Tibial nerve (tissue), 3 donors: Measurements from ENCODE around the gene AKT3.

Source experiments
- POLR2A ChIP-seq, 2 donors: fragments of 450-650 bp; IDR thresholded peaks; one replicate each; pipeline ENCODE4 v1.6.1; 2017; ENCODE audit warnings: antibody characterized with exemption in 2 of 2, mild to moderate bottlenecking in 2 of 2, moderate library complexity in 2 of 2
- TF ChIP-seq, protein P1 (sequence below), 5 experiments: fragments of 200-600 bp in 3 of 5; fragments of 450-650 bp in 2 of 5; sonication (generic) in 3 of 5; IDR thresholded peaks; one replicate each; pipeline ENCODE4 v1.5.1; 2016 to 2019; ENCODE audit warnings: antibody characterized with exemption in 5 of 5, mild to moderate bottlenecking in 3 of 5, moderate library complexity in 2 of 5

DNA sequence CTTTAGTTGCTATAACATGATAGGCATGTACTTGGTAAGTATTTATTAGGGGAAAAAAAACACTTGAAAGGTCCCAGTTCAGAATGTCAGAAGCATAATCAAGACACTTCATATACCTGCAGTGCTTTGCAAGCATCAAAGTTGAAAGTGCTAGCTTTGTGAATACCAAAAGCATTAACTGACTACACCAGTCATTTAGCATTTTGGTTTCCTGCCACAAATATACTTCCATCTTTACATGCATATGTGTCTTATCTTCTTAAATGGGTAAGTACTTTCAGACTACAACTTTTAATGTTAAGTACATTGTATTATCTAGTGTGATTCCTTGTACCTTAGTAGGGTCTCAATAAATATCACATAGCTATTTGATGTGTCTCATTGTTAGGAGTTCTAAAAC lies 43.7 kb downstream of the AKT3 start:
- TF ChIP-seq, protein P1, sequence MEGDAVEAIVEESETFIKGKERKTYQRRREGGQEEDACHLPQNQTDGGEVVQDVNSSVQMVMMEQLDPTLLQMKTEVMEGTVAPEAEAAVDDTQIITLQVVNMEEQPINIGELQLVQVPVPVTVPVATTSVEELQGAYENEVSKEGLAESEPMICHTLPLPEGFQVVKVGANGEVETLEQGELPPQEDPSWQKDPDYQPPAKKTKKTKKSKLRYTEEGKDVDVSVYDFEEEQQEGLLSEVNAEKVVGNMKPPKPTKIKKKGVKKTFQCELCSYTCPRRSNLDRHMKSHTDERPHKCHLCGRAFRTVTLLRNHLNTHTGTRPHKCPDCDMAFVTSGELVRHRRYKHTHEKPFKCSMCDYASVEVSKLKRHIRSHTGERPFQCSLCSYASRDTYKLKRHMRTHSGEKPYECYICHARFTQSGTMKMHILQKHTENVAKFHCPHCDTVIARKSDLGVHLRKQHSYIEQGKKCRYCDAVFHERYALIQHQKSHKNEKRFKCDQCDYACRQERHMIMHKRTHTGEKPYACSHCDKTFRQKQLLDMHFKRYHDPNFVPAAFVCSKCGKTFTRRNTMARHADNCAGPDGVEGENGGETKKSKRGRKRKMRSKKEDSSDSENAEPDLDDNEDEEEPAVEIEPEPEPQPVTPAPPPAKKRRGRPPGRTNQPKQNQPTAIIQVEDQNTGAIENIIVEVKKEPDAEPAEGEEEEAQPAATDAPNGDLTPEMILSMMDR (IDR thresholded peaks at IDR 0.05), result no peak
- TF ChIP-seq POLR2A (IDR thresholded peaks at IDR 0.05), result no peak
